H9 (cell line): ENCODE results near the gene CIT. TPM values are rescaled to one million over a fixed set of nuclear protein-coding genes. Genes with fewer than 3 reads are reported as not detected.

Experiments
- DNase-seq: peaks from one replicate; pipeline ENCODE4 v3.0.0-alpha.2; 2017
- H2AFZ ChIP-seq: one replicate; pipeline ENCODE4 v1.6.1; 2013; ENCODE audit warnings: mild to moderate bottlenecking, low read length, control low read depth, moderate library complexity
- H2AK5ac ChIP-seq: 2 replicates; pipeline ENCODE4 v1.6.1; 2013; ENCODE audit warnings: low read length, control low read depth, mixed read lengths; ENCODE audit not compliant: insufficient read length
- H2BK120ac ChIP-seq: one replicate; pipeline ENCODE4 v1.6.1; 2013; ENCODE audit warnings: low read depth, mild to moderate bottlenecking, low read length, control low read depth, inconsistent platforms; ENCODE audit not compliant: poor library complexity, severe bottlenecking
- H2BK12ac ChIP-seq: 2 replicates; pipeline ENCODE4 v1.6.1; 2013; ENCODE audit warnings: low read length, control low read depth, mixed read lengths, low read depth; ENCODE audit not compliant: insufficient read length
- H2BK15ac ChIP-seq: 2 replicates; pipeline ENCODE4 v1.6.1; 2013; ENCODE audit warnings: low read depth, low read length, control low read depth
- H2BK20ac ChIP-seq: one replicate; pipeline ENCODE4 v1.6.1; 2013; ENCODE audit warnings: low read depth, mild to moderate bottlenecking, low read length, control low read depth, inconsistent platforms; ENCODE audit not compliant: poor library complexity, severe bottlenecking
- H2BK5ac ChIP-seq: 2 replicates; pipeline ENCODE4 v1.6.1; 2013; ENCODE audit warnings: low read length, control low read depth, mixed read lengths; ENCODE audit not compliant: insufficient read length
- H3K14ac ChIP-seq: 2 replicates; pipeline ENCODE4 v1.6.1; 2013; ENCODE audit warnings: low read length, control low read depth; ENCODE audit not compliant: insufficient read depth
- H3K18ac ChIP-seq: 2 replicates; pipeline ENCODE4 v1.6.1; 2013; ENCODE audit warnings: low read depth, mild to moderate bottlenecking, mixed read lengths, low read length, control low read depth; ENCODE audit not compliant: insufficient read length
- H3K23ac ChIP-seq: 2 replicates; pipeline ENCODE4 v1.6.1; 2013; ENCODE audit warnings: low read length, control low read depth, mixed read lengths, low read depth; ENCODE audit not compliant: insufficient read length
- H3K23me2 ChIP-seq: 2 replicates; pipeline ENCODE4 v1.6.1; 2013; ENCODE audit warnings: low read depth, mild to moderate bottlenecking, mixed read lengths, low read length, control low read depth; ENCODE audit not compliant: insufficient read length, poor library complexity, severe bottlenecking
- H3K27ac ChIP-seq: 2 replicates; pipeline ENCODE4 v1.5.1; 2013; ENCODE audit warnings: low read length, control low read depth, mixed read lengths, low read depth; ENCODE audit not compliant: insufficient read length
- H3K27me3 ChIP-seq: 2 replicates; pipeline ENCODE4 v1.6.1; 2013; ENCODE audit warnings: low read length, control low read depth, inconsistent platforms; ENCODE audit not compliant: insufficient read depth
- H3K4ac ChIP-seq: 2 replicates; pipeline ENCODE4 v1.6.1; 2013; ENCODE audit warnings: low read depth, mild to moderate bottlenecking, control low read depth, inconsistent platforms, low read length, moderate library complexity
- H3K4me1 ChIP-seq: 2 replicates; pipeline ENCODE4 v1.6.1; 2013; ENCODE audit warnings: low read length, control low read depth, inconsistent platforms; ENCODE audit not compliant: insufficient read depth
- H3K4me2 ChIP-seq: 2 replicates; pipeline ENCODE4 v1.6.1; 2013; ENCODE audit warnings: low read length, control low read depth, mixed read lengths; ENCODE audit not compliant: insufficient read length, insufficient read depth
- H3K56ac ChIP-seq: 2 replicates; pipeline ENCODE4 v1.6.1; 2013; ENCODE audit warnings: low read depth, mild to moderate bottlenecking, mixed read lengths, low read length, control low read depth; ENCODE audit not compliant: insufficient read length
- H3K79me1 ChIP-seq: 2 replicates; pipeline ENCODE4 v1.6.1; 2013; ENCODE audit warnings: low read depth, mild to moderate bottlenecking, moderate library complexity, low read length, control low read depth, inconsistent platforms; ENCODE audit not compliant: insufficient read depth, poor library complexity, severe bottlenecking
- H3K79me2 ChIP-seq: 2 replicates; pipeline ENCODE4 v1.6.1; 2013; ENCODE audit warnings: low read length, control low read depth, inconsistent platforms; ENCODE audit not compliant: insufficient read depth
- H3K9ac ChIP-seq: 2 replicates; pipeline ENCODE4 v1.6.1; 2013; ENCODE audit warnings: low read length, control low read depth, mixed read lengths; ENCODE audit not compliant: insufficient read length; ENCODE audit errors: extremely low read depth
- H3K9me3 ChIP-seq: one replicate; pipeline ENCODE4 v1.6.1; 2013; ENCODE audit warnings: low read depth, low read length, inconsistent platforms; ENCODE audit not compliant: control insufficient read depth
- H3T11ph ChIP-seq: one replicate; pipeline ENCODE4 v1.6.1; 2013; ENCODE audit warnings: mild to moderate bottlenecking, low read length, control low read depth, inconsistent platforms
- H4K20me1 ChIP-seq: one replicate; pipeline ENCODE4 v1.6.1; 2013; ENCODE audit not compliant: control insufficient read depth, insufficient read length, insufficient read depth
- H4K5ac ChIP-seq: 2 replicates; pipeline ENCODE4 v1.6.1; 2013; ENCODE audit warnings: low read depth, mild to moderate bottlenecking, mixed read lengths, low read length, control low read depth; ENCODE audit not compliant: insufficient read length
- H4K8ac ChIP-seq: replicated peaks from 2 replicates; pipeline ENCODE4 v1.6.1; 2013; ENCODE audit warnings: low read length, control low read depth, mixed read lengths, low read depth; ENCODE audit not compliant: insufficient read length
- H4K91ac ChIP-seq: 2 replicates; pipeline ENCODE4 v1.6.1; 2013; ENCODE audit warnings: low read depth, mild to moderate bottlenecking, moderate library complexity, mixed read lengths, low read length, control low read depth; ENCODE audit not compliant: insufficient read length
- H3K27ac Mint-ChIP-seq, 3 experiments: 2 replicates in 2 of 3; 3 replicates in 1 of 3; pipeline ENCODE4 v1.8.0; 2020 to 2021; ENCODE audit warnings: mixed read lengths in 3 of 3, mild to moderate bottlenecking in 1 of 3, moderate library complexity in 1 of 3
- H3K27me3 Mint-ChIP-seq: 2 replicates; pipeline ENCODE4 v1.8.0; 2021; ENCODE audit warnings: low read depth, mild to moderate bottlenecking, moderate library complexity, mixed read lengths
- H3K36me3 Mint-ChIP-seq, 3 experiments: 2 replicates in 2 of 3; 3 replicates in 1 of 3; pipeline ENCODE4 v1.8.0; 2020 to 2021; ENCODE audit warnings: low read depth in 3 of 3, mixed read lengths in 3 of 3; ENCODE audit not compliant: insufficient read depth in 1 of 3
- H3K4me1 Mint-ChIP-seq, 2 experiments: 2 replicates each; pipeline ENCODE4 v1.8.0; 2020; ENCODE audit warnings: mixed read lengths in 2 of 2
- H3K4me3 Mint-ChIP-seq, 2 experiments: 2 replicates in 1 of 2; 3 replicates in 1 of 2; pipeline ENCODE4 v1.8.0; 2020 to 2021; ENCODE audit warnings: mild to moderate bottlenecking in 2 of 2, mixed read lengths in 2 of 2, moderate library complexity in 1 of 2
- H3K9me3 Mint-ChIP-seq, 2 experiments: 2 replicates in 1 of 2; 3 replicates in 1 of 2; pipeline ENCODE4 v1.8.0; 2020; ENCODE audit warnings: mild to moderate bottlenecking in 2 of 2, mixed read lengths in 2 of 2, moderate library complexity in 1 of 2
- whole genome bisulfite sequencing: extraction: QIAGEN DNeasy Blood & Tissue Kit; methylation state at CpG from one replicate; pipeline ENCODE4 v1.1.7; 2013; ENCODE audit warnings: missing lambda C conversion rate, low lambda C conversion rate, mixed read lengths; ENCODE audit not compliant: insufficient read length; ENCODE audit errors: extremely low coverage; 5-methylcytosine and 5-hydroxymethylcytosine counted together
- total RNA-seq: library from RNA; stranded (reverse); gene quantifications from 2 replicates; pipeline ENCODE4 v1.2.1, GENCODE V29; 2021
- TF ChIP-seq, protein P1 (sequence below): fragments of 200-600 bp; sonication (generic); conservative IDR thresholded peaks from 3 replicates; pipeline ENCODE4 v1.8.0; 2021; ENCODE audit warnings: antibody characterized with exemption, mild to moderate bottlenecking

CIT gene
- total RNA-seq, 1 experiment from 2014 or later = 55.3 TPM

- Histone ChIP-seq H2BK5ac (no peak overlapping the region), H3K18ac (no peak overlapping the region), H3K56ac (no peak overlapping the region), H3K23me2 (no peaks in the 10 kb centered on the region), H3K14ac (no peak overlapping the region), H2BK120ac (no peak overlapping the region), H3T11ph (no peak overlapping the region), H2BK20ac (no peak overlapping the region), H4K5ac (no peak overlapping the region), H2BK15ac (no peak overlapping the region), H3K27me3 (no peaks in the 10 kb centered on the region), H2AK5ac (no peak overlapping the region), H4K8ac (no peak overlapping the region), H3K9ac (no peak overlapping the region), H2BK12ac (no peak overlapping the region), H3K4ac (no peak overlapping the region), H3K27ac (no peak overlapping the region), H3K4me2 (no peak overlapping the region), H3K9me3 (no peaks in the 10 kb centered on the region), H4K20me1 (no peaks in the 10 kb centered on the region), H3K79me1 (no peaks in the 10 kb centered on the region), H3K23ac (no peak overlapping the region), H3K4me1 (no peaks in the 10 kb centered on the region), H2AFZ (no peak overlapping the region), H3K79me2 (no peaks in the 10 kb centered on the region), H4K91ac (no peak overlapping the region)
- Mint-ChIP-seq H3K27me3 (no peaks in the 10 kb centered on the region; the same call in 1 of the 2 replicates), H3K9me3 (peaks cover 11 to 17% of the 10 kb centered on the region in 2 experiments), H3K4me3 (no peak overlapping the region), H3K27ac (no peak overlapping the region), H3K4me1 (no peaks in the 10 kb centered on the region), H3K36me3 (peaks cover 30 to 54% (median 50%) of the 10 kb centered on the region in 3 experiments)
- DNase-seq = no peak
- TF ChIP-seq, protein P1, sequence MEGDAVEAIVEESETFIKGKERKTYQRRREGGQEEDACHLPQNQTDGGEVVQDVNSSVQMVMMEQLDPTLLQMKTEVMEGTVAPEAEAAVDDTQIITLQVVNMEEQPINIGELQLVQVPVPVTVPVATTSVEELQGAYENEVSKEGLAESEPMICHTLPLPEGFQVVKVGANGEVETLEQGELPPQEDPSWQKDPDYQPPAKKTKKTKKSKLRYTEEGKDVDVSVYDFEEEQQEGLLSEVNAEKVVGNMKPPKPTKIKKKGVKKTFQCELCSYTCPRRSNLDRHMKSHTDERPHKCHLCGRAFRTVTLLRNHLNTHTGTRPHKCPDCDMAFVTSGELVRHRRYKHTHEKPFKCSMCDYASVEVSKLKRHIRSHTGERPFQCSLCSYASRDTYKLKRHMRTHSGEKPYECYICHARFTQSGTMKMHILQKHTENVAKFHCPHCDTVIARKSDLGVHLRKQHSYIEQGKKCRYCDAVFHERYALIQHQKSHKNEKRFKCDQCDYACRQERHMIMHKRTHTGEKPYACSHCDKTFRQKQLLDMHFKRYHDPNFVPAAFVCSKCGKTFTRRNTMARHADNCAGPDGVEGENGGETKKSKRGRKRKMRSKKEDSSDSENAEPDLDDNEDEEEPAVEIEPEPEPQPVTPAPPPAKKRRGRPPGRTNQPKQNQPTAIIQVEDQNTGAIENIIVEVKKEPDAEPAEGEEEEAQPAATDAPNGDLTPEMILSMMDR = no peak
- WGBS = no CpG with 5 or more reads among the region's 4 CpGs
Observed at GRCh38 chr12:119740830-119741229, 136.3 kb downstream of the CIT start.
